CD14-positive monocyte (primary cell): ENCODE measurements around the gene MTARC1. TPM values are rescaled to one million over a fixed set of nuclear protein-coding genes. Genes with fewer than 3 reads are reported as not detected.

Experiments used
- DNase-seq, 3 donors: peaks; one replicate each; pipeline ENCODE4 v3.0.0-alpha.2; 2011 to 2022
- H2AFZ ChIP-seq: 2 replicates; pipeline ENCODE4 v1.6.0; 2012; ENCODE audit warnings: mild to moderate bottlenecking, low read depth, low read length, inconsistent platforms; ENCODE audit not compliant: insufficient read depth, poor library complexity, severe bottlenecking
- H3K27ac ChIP-seq, 2 donors: 1 replicate in 1 of 2; 2 replicates in 1 of 2; pipeline ENCODE4 v1.5.1; 2012 to 2013; ENCODE audit warnings: low read length in 2 of 2, control low read depth in 1 of 2, inconsistent platforms in 1 of 2, low read depth in 1 of 2, mild to moderate bottlenecking in 1 of 2
- H3K27me3 ChIP-seq, 2 donors: one replicate each; pipeline versions ENCODE4 v1.6.0 to v1.6.1; 2011 to 2013; ENCODE audit warnings: low read length in 2 of 2; ENCODE audit not compliant: control insufficient read depth in 2 of 2, insufficient read depth in 2 of 2
- H3K36me3 ChIP-seq, 2 donors: replicated peaks in 1 of 2; 1 replicate in 1 of 2; 2 replicates in 1 of 2; pipeline versions ENCODE4 v1.5.1 to v1.6.1; 2012 to 2013; ENCODE audit warnings: low read length in 2 of 2, control low read depth in 1 of 2, inconsistent platforms in 1 of 2, mild to moderate bottlenecking in 1 of 2; ENCODE audit not compliant: insufficient read depth in 2 of 2, control insufficient read depth in 1 of 2
- H3K4me1 ChIP-seq, 2 donors: 1 replicate in 1 of 2; 2 replicates in 1 of 2; pipeline versions ENCODE4 v1.5.1 to v1.6.1; 2012 to 2013; ENCODE audit warnings: low read length in 2 of 2, control low read depth in 1 of 2, inconsistent platforms in 1 of 2, mild to moderate bottlenecking in 1 of 2, moderate library complexity in 1 of 2; ENCODE audit not compliant: insufficient read depth in 2 of 2, control insufficient read depth in 1 of 2
- H3K4me2 ChIP-seq: replicated peaks from 2 replicates; pipeline ENCODE3; 2012; ENCODE audit warnings: low read length, moderate library complexity, mild to moderate bottlenecking; ENCODE audit not compliant: poor library complexity, severe bottlenecking; ENCODE audit errors: extremely low read depth
- H3K4me3 ChIP-seq, 3 experiments: fragments of 200-600 bp in 1 of 3; sonication (generic) in 1 of 3; replicated peaks in 1 of 3; 1 replicate in 2 of 3; 2 replicates in 1 of 3; pipeline ENCODE4 v1.5.1; 2011 to 2013; ENCODE audit warnings: low read length in 3 of 3, mild to moderate bottlenecking in 3 of 3, control low read depth in 2 of 3, low read depth in 2 of 3, inconsistent platforms in 1 of 3, moderate library complexity in 1 of 3
- H3K79me2 ChIP-seq: 2 replicates; pipeline ENCODE4 v1.6.0; 2012; ENCODE audit warnings: mild to moderate bottlenecking, control low read depth, inconsistent platforms, low read length, moderate library complexity; ENCODE audit not compliant: insufficient read depth
- H3K9ac ChIP-seq: 2 replicates; pipeline ENCODE4 v1.6.0; 2017; ENCODE audit warnings: low read length, mild to moderate bottlenecking; ENCODE audit not compliant: insufficient read depth, poor library complexity, severe bottlenecking
- H3K9me3 ChIP-seq, 2 donors: replicated peaks in 1 of 2; 1 replicate in 1 of 2; 2 replicates in 1 of 2; pipeline versions ENCODE4 v1.5.1 to v1.6.1; 2012 to 2013; ENCODE audit warnings: low read length in 2 of 2, control low read depth in 1 of 2; ENCODE audit not compliant: control insufficient read depth in 1 of 2, insufficient read depth in 1 of 2
- H4K20me1 ChIP-seq: 2 replicates; pipeline ENCODE4 v1.6.0; 2012; ENCODE audit warnings: mild to moderate bottlenecking, low read length, control low read depth, moderate library complexity; ENCODE audit not compliant: insufficient read depth
- H3K27ac Mint-ChIP-seq, 7 donors: one replicate each; pipeline ENCODE4 v1.8.0; 2020; ENCODE audit warnings: mild to moderate bottlenecking in 7 of 7, mixed read lengths in 7 of 7, moderate library complexity in 6 of 7, inconsistent platforms in 2 of 7
- H3K27me3 Mint-ChIP-seq, 3 donors: one replicate each; pipeline ENCODE4 v1.8.0; 2021 to 2022; ENCODE audit warnings: low read depth in 3 of 3, mild to moderate bottlenecking in 3 of 3, mixed read lengths in 3 of 3, moderate library complexity in 3 of 3, inconsistent platforms in 1 of 3
- H3K36me3 Mint-ChIP-seq, 2 donors: one replicate each; pipeline ENCODE4 v1.8.0; 2020; ENCODE audit warnings: mixed read lengths in 2 of 2, inconsistent platforms in 1 of 2, mild to moderate bottlenecking in 1 of 2
- H3K4me1 Mint-ChIP-seq: one replicate; pipeline ENCODE4 v1.8.0; 2020; ENCODE audit warnings: mild to moderate bottlenecking, mixed read lengths
- H3K4me3 Mint-ChIP-seq, 2 donors: one replicate each; pipeline ENCODE4 v1.8.0; 2020; ENCODE audit warnings: mild to moderate bottlenecking in 2 of 2, mixed read lengths in 2 of 2, moderate library complexity in 1 of 2
- H3K9me3 Mint-ChIP-seq, 7 donors: one replicate each; pipeline ENCODE4 v1.8.0; 2020 to 2022; ENCODE audit warnings: mixed read lengths in 7 of 7, mild to moderate bottlenecking in 6 of 7, moderate library complexity in 6 of 7, inconsistent platforms in 2 of 7
- CTCF ChIP-seq: fragments of 200-600 bp; IDR thresholded peaks from one replicate; pipeline ENCODE4 v1.8.0; 2022; ENCODE audit warnings: antibody characterized with exemption, mild to moderate bottlenecking
- WGBS: methylation state at CpG from one replicate; pipeline ENCODE4 v1.1.5; 2013; ENCODE audit warnings: missing lambda C conversion rate; ENCODE audit not compliant: insufficient coverage; 5-methylcytosine and 5-hydroxymethylcytosine counted together
- intact Hi-C, 2 donors: fragments of 100-400 bp; cut with micrococcal nuclease; formaldehyde crosslinking; loops; one replicate each; pipeline versions ENCODE4 v1.15.0 to v1.15.1; 2023
- polyA plus RNA-seq, 3 donors: library from polyadenylated mRNA; depleted of rRNA in 1 of 3; unstranded in 2 of 3; stranded (reverse) in 1 of 3; fragments of 300-500 nt in 2 of 3; fragments of >200 nt in 1 of 3; fragmentation: Illumina TruSeq in 2 of 3; gene quantifications; 1 replicate in 2 of 3; 2 replicates in 1 of 3; pipeline ENCODE4 v1.2.3, GENCODE V29; 2012 to 2021

Gene MTARC1
- polyA plus RNA-seq, 3 donors: 25.2 to 80.6 (median 70.9) TPM

DNA sequence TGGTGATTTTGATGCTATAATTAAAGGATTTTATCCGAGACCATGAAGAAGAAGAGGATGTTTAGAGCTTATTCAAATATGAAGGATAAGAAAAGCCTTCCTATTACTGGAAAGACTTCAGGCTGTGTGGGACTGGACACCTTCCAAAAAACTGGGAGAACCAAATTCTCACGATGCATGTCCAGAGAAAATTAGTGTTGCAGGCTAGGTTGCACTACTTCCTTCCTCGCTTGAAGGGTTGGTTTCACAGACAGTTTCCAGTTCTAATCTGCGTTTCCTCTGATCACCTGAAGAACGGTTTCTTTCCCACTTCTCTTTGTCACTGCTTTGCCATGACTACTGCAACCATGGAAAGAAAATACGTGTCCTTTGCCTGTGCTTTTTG lies 36.6 kb upstream of the MTARC1 start:
- 17% methylated on average over 2 of the region's 6 CpGs for WGBS
- Histone ChIP-seq H3K36me3 (no peaks in the 10 kb centered on the region), H3K4me2 (no peak overlapping the region), H3K9me3 (no peaks in the 10 kb centered on the region), H3K79me2 (no peaks in the 10 kb centered on the region), H2AFZ (no peak overlapping the region), H3K4me1 (peaks cover 12 to 17% of the 10 kb centered on the region in 2 donors), H3K4me3 (no peak overlapping the region), H3K9ac (no peak overlapping the region), H3K27ac (no peak overlapping the region), H4K20me1 (no peaks in the 10 kb centered on the region), H3K27me3 (peaks cover 6 to 24% of the 10 kb centered on the region in 2 donors)
- TF ChIP-seq CTCF: no peak
- Mint-ChIP-seq H3K9me3 (peaks cover 0 to 3% (median 0%) of the 10 kb centered on the region in 7 donors), H3K4me3 (no peak overlapping the region), H3K27me3 (peaks cover 26 to 50% (median 28%) of the 10 kb centered on the region in 3 donors), H3K4me1 (peaks cover 35% of the 10 kb centered on the region), H3K36me3 (peaks cover 0 to 13% of the 10 kb centered on the region in 2 donors), H3K27ac (no peak overlapping the region)
- DNase-seq: no peak
- intact Hi-C loops: no loop called here

GRCh38 chr1:220751111-220751510 lies 35.6 kb upstream of the MTARC1 start:
- Mint-ChIP-seq H3K27ac (no peak overlapping the region), H3K4me3 (no peak overlapping the region), H3K27me3 (peaks cover 24 to 44% (median 25%) of the 10 kb centered on the region in 3 donors), H3K4me1 (peaks cover 43% of the 10 kb centered on the region), H3K9me3 (peaks cover 0 to 3% (median 0%) of the 10 kb centered on the region in 7 donors), H3K36me3 (peaks cover 0 to 20% of the 10 kb centered on the region in 2 donors)
- Histone ChIP-seq H3K4me3 (no peak overlapping the region), H4K20me1 (no peaks in the 10 kb centered on the region), H3K9me3 (no peaks in the 10 kb centered on the region), H3K27ac (no peak overlapping the region), H3K4me2 (no peak overlapping the region), H3K4me1 (peaks cover 14 to 17% of the 10 kb centered on the region in 2 donors), H2AFZ (no peak overlapping the region), H3K79me2 (no peaks in the 10 kb centered on the region), H3K36me3 (no peaks in the 10 kb centered on the region), H3K27me3 (peaks cover 6 to 22% of the 10 kb centered on the region in 2 donors), H3K9ac (no peak overlapping the region)
- no peak for TF ChIP-seq CTCF
- intact Hi-C loops: no loop called here
- no peak for DNase-seq
- WGBS: no CpG with 5 or more reads among the region's 2 CpGs
